SK-N-MC (cell line): ENCODE results near the gene C4BPB.

Source experiments
- DNase-seq: peaks from one replicate; pipeline ENCODE4 v3.0.0-alpha.2; 2011; ENCODE audit warnings: low read depth, low spot score
- H3K27ac ChIP-seq: fragments of 200-600 bp; sonication (generic); 2 replicates; pipeline ENCODE4 v1.5.1; 2016; ENCODE audit warnings: mixed run types
- H3K36me3 ChIP-seq: fragments of 200-600 bp; sonication (generic); 2 replicates; pipeline ENCODE4 v1.6.1; 2017; ENCODE audit warnings: antibody characterized with exemption, low read length, mixed read lengths; ENCODE audit not compliant: insufficient read depth
- H3K4me3 ChIP-seq: fragments of 200-600 bp; sonication (generic); 2 replicates; pipeline ENCODE4 v1.5.1; 2016
- H3K9ac ChIP-seq: fragments of 200-600 bp; sonication (generic); 2 replicates; pipeline ENCODE4 v1.8.0; 2017; ENCODE audit warnings: mixed run types, mixed read lengths; ENCODE audit not compliant: insufficient read length
- H3K9me3 ChIP-seq: fragments of 200-600 bp; sonication (generic); 2 replicates; pipeline ENCODE4 v1.6.1; 2017; ENCODE audit warnings: low read depth, mild to moderate bottlenecking, antibody characterized with exemption, low read length, moderate library complexity, mixed read lengths
- EZH2 ChIP-seq: fragments of 200-600 bp; sonication (generic); IDR thresholded peaks from one replicate; pipeline ENCODE4 v1.6.1; 2017; ENCODE audit warnings: antibody characterized with exemption
- FOXP2 ChIP-seq: optimal IDR thresholded peaks from 2 replicates; pipeline ENCODE3; 2011; ENCODE audit warnings: mild to moderate bottlenecking, moderate library complexity; ENCODE audit not compliant: insufficient read depth; ENCODE audit errors: extremely low read length, control extremely low read depth
- POLR2AphosphoS5 ChIP-seq: IDR thresholded peaks from 2 replicates; pipeline ENCODE4 v1.6.1; 2012; ENCODE audit warnings: mild to moderate bottlenecking, low read depth, low read length, borderline replicate concordance

The C4BPB gene

DNA sequence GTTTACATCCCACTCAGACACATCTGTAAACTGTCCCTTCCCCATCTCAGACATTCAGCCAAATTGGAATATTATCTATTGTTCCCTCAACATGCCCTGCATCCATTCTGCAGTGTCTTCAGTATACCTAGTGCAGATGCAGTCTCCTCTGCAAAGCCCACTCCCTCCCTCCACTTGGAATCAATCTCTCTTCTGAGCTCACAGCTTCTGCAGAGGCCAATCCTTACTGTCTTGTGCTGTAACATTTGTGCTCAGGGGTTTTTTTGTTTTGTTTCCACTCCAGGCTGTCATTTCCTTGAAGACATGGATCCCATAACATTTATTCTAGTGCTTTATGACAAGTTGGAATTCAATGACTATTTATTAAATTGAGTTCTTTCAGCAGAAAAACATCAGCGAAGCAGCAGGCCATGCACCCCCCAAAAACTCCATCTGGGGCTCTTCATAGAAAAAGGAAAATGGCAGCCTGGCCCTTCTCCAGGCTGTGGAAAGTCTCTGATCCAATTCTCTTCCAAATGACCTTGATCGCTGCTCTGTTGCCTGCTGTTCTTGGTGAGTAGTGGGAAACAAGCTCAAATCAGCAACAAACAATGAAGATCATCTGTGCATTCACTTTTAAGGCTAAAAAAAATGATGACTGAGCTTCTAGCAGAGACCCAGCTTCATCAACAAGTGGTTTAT, 24.1 kb downstream of the C4BPB start:
- no peak overlapping the region for H3K27ac ChIP-seq
- no peak overlapping the region for H3K4me3 ChIP-seq
- no peak for DNase-seq
- no peaks in the 10 kb centered on the region for H3K36me3 ChIP-seq
- no peak overlapping the region for H3K9ac ChIP-seq
- H3K9me3 ChIP-seq = no peaks in the 10 kb centered on the region
- TF ChIP-seq POLR2AphosphoS5 = no peak
- TF ChIP-seq FOXP2 = no peak
- TF ChIP-seq EZH2 = no peak

DNA sequence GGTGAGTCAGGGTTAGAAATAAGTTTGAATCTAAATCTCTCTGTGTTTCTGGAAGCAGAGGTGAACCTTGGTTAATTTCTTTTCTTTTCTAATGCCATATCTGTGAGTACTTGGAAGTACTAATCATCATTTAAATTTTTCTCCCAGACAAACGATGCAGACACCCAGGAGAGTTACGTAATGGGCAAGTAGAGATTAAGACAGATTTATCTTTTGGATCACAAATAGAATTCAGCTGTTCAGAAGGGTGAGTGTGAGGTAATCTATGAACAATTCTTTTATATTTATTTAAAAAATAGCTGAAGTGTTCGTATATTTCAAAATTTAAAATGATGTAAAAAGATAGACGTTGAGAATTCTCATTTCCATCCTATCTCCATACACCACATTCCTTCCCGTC, 26.6 kb downstream of the C4BPB start:
- no peak for DNase-seq
- no peak overlapping the region for H3K27ac ChIP-seq
- no peak overlapping the region for H3K9ac ChIP-seq
- no peak for TF ChIP-seq POLR2AphosphoS5
- TF ChIP-seq EZH2 = no peak
- no peak for TF ChIP-seq FOXP2
- H3K36me3 ChIP-seq = no peaks in the 10 kb centered on the region
- H3K9me3 ChIP-seq = no peaks in the 10 kb centered on the region
- no peak overlapping the region for H3K4me3 ChIP-seq

- no peak overlapping the region for H3K9ac ChIP-seq
- DNase-seq = no peak
- TF ChIP-seq EZH2 = no peak
- TF ChIP-seq POLR2AphosphoS5 = no peak
- no peak for TF ChIP-seq FOXP2
These were observed 35.7 kb downstream of the C4BPB start for GRCh38 chr1:207124389-207124788.

GRCh38 chr1:207128336-207128921, 39.8 kb downstream of the C4BPB start:
- DNase-seq = peak; percentile 16
- no peaks in the 10 kb centered on the region for H3K36me3 ChIP-seq
- no peaks in the 10 kb centered on the region for H3K9me3 ChIP-seq
- no peak overlapping the region for H3K4me3 ChIP-seq
- H3K27ac ChIP-seq = no peak overlapping the region
- H3K9ac ChIP-seq = no peak overlapping the region
- TF ChIP-seq FOXP2 (no peak), EZH2 (no peak)

More at GRCh38 chr1:207124389-207124788, 35.7 kb downstream of the C4BPB start:
- no peak overlapping the region for H3K27ac ChIP-seq
- no peaks in the 10 kb centered on the region for H3K9me3 ChIP-seq
- no peak overlapping the region for H3K4me3 ChIP-seq
- H3K36me3 ChIP-seq = no peaks in the 10 kb centered on the region

DNA sequence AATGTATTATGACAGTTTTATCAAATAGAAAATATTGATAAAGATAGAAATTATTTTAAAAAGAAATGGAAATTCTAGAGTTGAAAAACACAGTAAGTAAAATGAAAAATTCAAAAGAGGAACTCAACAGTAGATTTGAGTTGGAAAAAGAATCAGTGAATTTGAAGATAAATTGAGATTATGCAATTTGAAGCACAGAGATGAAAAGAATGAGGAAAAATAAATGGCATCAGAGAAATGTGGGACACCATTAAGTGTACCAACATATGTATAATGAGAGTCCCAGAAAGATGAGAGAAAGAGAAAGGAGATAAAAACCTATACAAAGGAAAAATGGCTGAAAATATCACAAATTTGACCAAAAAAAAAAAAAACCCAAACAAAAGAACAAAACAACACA, 40.4 kb downstream of the C4BPB start:
- Histone ChIP-seq H3K9ac (no peak overlapping the region), H3K4me3 (no peak overlapping the region), H3K36me3 (no peaks in the 10 kb centered on the region), H3K9me3 (no peaks in the 10 kb centered on the region), H3K27ac (no peak overlapping the region)
- no peak for TF ChIP-seq FOXP2
- no peak for TF ChIP-seq EZH2
- no peak for TF ChIP-seq POLR2AphosphoS5
- DNase-seq = no peak

DNA sequence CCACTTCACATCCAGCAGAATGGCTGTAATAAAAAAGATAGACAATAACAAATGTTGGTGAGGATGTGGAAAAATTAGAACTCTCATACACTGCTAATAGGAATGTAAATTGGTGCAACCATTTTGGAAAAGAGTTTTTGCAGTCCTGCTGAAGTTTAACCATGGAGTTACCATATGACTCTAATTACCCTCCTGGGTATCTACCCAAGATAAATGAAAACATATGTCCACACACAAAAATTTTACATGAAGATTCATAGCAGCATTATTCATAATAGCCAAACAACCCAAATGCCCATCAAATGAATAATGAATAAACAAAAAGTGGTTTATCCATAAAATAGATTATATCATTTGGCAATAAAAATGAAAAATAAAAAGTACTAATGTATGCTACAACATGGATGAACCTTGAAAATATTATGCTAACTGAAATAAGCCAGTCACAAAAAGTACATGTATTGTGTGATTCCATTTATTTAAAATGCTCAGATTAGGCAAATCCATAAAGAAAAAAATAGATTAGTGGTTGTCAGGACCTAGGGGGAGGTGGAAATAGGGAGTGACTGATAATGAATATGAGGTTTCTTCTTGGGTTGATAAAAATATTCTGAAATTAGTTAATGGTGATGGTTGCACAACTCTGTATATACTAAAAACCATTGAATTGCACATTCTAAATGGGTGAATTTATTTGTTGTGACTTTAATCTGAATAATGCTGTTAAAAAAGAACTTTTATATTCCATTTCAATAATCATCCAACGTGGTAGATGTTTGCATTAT, 41.8 kb downstream of the C4BPB start:
- H3K27ac ChIP-seq = no peak overlapping the region
- no peak overlapping the region for H3K9ac ChIP-seq
- no peak overlapping the region for H3K4me3 ChIP-seq
- no peaks in the 10 kb centered on the region for H3K9me3 ChIP-seq
- H3K36me3 ChIP-seq = no peaks in the 10 kb centered on the region
- TF ChIP-seq FOXP2 = no peak
- no peak for TF ChIP-seq EZH2
- no peak for TF ChIP-seq POLR2AphosphoS5
- DNase-seq = no peak

DNA sequence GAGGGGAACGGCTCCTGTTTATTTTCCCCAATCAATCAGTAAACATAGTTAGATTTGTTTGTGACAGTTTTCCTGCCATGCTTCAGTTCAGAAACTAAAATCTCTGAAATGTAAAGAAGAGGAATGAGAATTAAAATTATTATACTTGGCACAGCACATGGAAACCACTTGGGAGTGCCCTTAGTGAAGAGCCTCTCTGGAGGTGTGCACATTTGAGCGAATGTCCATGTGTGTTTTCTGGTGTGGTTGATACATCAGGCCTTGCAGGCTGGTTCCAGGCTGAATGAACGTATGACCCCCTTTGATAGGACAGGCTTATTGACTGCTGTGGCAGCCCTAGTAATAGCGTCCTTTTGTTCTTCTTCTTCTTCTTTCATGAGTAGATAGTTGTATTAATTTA, 42.5 kb downstream of the C4BPB start:
- Histone ChIP-seq H3K36me3 (no peaks in the 10 kb centered on the region), H3K9ac (no peak overlapping the region), H3K27ac (no peak overlapping the region), H3K9me3 (no peaks in the 10 kb centered on the region), H3K4me3 (no peak overlapping the region)
- TF ChIP-seq EZH2 (no peak), FOXP2 (no peak), POLR2AphosphoS5 (no peak)
- DNase-seq = no peak

DNA sequence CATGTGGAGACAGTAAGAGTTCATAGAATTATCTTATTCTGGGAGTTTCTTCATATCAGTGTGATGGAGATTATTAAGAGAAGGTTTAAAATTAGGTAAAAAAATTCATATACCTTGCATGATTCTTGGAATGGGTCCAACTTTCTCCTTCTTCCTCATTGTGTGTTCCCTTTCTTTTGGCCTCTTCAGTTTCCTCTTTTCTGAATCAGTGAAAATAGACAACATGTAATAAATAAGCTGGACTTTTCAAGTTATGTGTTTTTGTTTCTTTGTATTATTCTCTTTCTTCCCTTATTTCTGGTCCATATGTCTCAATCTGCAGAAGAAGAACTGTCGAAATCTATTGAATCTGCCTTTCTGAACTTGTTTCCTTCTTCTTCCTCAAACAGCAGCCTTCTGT, 45.9 kb downstream of the C4BPB start:
- no peaks in the 10 kb centered on the region for H3K36me3 ChIP-seq
- TF ChIP-seq EZH2 (no peak), FOXP2 (no peak), POLR2AphosphoS5 (no peak)
- DNase-seq = no peak
- no peak overlapping the region for H3K4me3 ChIP-seq
- H3K9ac ChIP-seq = no peak overlapping the region
- H3K27ac ChIP-seq = no peak overlapping the region
- no peaks in the 10 kb centered on the region for H3K9me3 ChIP-seq
